ENCODE results near the gene PLEKHJ1. TPM values are rescaled to one million over a fixed set of nuclear protein-coding genes. Genes with fewer than 3 reads are reported as not detected.
"Not testable (repeated sequence)": the region's sequence is repeated elsewhere in the genome, so short reads cannot be mapped to it uniquely, and the experiment has no call there.

PLEKHJ1 gene, protein sequence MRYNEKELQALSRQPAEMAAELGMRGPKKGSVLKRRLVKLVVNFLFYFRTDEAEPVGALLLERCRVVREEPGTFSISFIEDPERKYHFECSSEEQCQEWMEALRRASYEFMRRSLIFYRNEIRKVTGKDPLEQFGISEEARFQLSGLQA
- total RNA-seq (2014; rRNA removed; shearing (Covaris generic)) = 75.4 and 79.5 TPM in 2 replicates

DNA sequence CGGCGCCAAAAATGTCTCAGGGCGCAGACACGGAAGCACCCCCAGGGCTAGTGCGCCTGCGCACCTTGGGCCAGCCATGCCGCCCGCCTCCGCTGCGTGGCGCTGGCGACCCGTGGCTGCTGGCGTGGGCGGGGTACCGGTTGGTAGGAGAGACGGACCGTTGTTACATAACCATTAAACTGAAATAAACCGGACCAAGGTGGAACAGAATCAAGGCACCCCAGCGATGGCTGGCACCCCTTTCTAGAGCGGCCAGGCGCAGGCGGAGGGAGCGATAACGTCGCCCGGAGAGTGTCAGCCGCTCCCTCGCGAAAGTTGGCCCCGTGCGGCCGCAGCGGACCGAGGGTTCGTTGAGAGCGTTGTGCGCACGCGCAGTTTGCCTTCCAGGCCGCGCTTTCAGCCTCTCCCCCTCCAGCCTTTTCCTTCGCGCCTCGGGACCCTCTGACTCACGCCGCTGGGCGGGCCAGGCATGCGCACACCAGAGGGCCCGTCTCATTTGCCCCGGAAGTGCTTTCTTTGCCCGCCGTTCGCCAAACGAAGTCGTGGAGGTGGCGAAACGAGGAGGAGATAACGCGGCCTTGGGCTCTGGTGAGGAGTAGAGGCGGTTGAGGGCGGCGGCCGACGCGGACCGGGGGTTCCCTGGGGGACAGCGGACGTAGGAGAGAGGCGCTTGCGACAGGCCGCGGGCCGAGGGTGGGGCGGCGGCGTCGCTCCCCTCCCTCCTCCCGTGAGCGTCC is at the start of gene PLEKHJ1, which contains the start of gene SF3A2:
Gene PLEKHJ1, minus strand, starts transcription at position 16 of the 737 bp plus-strand sequence. CDS start 81 bp downstream, outside the sequence.
Gene SF3A2, plus strand, starts transcription at position 511 of the 737 bp plus-strand sequence. CDS start 6,595 bp downstream, outside the sequence.
- peak; percentile 96 for DNase-seq (ENCODE audit: low read depth)

- DNase-seq (ENCODE audit: low read depth) = no peak
Observed at GRCh38 chr19:2283835-2284507, 47.8 kb upstream of the PLEKHJ1 start.

DNA sequence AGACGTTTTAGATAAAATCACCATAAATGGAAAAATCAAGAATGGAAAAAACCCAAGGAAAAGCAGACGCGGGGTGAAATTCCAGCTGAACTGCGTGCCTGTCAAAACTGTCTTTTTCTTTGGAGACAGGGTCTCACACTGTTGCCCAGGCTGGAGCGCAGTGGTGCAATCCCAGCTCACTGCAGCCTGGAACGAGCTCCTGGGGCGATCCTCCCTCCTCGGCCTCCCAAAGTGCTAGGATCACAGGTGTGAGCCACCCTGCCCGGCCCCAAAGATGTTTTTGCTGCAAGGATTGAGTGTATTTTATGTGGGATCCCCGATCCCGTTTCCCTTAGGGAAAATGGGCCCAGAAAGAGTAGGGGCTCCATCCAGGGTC is 46.7 kb upstream of the PLEKHJ1 start:
- DNase-seq (ENCODE audit: low read depth) = no peak

DNA sequence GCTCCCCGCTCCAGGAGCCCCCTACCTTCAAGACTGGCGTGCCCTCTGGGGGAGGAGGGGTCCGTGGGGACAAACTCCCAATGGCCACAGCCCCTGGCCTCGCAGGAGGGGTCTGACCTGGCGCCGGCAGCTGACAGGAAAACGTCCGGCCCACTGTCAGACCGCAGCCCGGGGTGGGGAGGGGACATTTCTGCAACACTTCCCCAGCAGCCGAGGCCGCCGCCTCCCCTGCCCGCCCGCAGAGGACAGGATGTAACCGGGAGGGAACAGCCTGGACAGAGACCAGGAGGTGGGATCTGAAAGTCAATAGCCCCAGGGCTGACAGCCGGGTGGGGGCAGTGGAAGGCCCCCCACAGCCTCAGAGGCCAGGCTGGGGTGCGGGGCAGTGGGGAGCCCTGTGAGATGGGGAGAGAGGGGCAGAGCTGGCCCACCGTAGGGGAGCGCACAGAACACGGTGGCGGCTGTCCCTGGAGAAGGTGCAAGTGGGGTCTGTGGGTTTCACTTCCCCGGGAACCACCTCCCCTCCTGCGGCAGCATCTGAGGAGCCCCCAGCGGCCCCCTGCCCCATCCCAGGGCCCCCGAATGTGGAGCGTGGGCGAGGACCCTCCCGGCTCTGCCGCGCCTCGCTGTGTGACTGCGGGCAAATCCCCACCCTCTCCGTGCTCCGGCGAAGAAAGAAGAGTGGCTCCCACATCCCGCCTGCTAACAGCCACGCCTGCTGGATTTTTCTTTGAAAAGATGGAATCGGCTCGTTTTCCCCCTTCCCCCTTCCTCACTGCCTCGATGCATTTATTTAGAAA is 46.1 kb upstream of the PLEKHJ1 start, which contains the start of gene PEAK3:
Gene PEAK3, minus strand, starts transcription at position 114 of the 800 bp plus-strand sequence. CDS start 1,244 bp downstream, outside the sequence.
- DNase-seq (ENCODE audit: low read depth) = peak; percentile 71

DNA sequence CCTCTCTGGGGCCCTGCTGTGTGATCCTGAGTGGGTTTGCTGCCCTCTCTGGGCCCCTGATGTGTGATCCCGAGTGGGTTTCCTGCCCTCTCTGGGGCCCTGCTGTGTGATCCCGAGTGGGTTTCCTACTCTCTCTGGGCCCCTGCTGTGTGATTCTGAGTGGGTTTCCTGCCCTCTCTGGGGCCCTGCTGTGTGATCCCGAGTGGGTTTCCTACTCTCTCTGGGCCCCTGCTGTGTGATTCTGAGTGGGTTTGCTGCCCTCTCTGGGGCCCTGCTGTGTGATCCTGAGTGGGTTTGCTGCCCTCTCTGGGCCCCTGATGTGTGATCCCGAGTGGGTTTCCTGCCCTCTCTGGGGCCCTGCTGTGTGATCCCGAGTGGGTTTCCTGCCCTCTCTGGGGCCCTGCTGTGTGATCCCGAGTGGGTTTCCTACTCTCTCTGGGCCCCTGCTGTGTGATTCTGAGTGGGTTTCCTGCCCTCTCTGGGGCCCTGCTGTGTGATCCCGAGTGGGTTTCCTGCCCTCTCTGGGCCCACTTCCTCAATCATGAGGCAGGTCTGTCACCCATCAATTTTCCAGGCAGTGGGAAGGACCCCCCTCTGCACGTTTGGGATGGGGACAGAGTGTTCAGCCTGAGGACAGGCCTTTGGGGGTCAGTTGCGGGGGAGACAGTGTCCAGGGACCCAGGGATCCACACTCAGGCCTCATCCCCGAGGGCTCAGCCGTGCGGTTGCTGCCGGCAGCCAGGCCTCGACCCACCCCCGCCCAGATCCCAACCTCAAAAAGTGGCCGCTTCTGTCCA is 45.3 kb upstream of the PLEKHJ1 start:
- not testable (repeated sequence) for DNase-seq (ENCODE audit: low read depth)

DNA sequence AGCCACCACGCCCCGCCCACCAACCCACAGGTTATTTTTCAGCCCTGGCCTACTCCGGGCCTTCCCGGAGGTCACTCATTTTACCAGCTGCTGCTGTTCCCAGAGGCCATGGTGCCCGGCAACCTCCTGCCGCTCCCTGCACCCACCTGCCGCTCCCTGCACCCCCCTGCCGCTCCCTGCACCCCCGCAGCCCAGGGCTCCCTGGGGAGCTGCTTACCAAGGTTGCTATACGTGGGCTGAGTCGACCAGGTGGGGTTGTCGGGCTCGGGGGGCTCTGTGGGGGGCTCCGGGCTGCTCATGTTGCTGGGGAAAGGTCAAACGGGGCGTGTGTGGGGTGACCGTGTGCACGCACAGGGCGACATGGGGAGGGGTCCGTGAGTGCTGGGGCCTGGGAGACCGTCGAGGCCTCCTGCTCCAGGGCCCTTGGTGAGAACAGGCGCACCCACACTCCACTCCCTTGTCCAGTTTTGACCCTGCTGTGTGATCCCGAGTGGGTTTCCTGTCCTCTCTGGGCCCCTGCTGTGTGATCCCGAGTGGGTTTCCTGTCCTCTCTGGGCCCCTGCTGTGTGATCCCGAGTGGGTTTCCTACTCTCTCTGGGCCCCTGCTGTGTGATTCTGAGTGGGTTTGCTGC is 44.6 kb upstream of the PLEKHJ1 start:
- DNase-seq (ENCODE audit: low read depth) = no peak

DNA sequence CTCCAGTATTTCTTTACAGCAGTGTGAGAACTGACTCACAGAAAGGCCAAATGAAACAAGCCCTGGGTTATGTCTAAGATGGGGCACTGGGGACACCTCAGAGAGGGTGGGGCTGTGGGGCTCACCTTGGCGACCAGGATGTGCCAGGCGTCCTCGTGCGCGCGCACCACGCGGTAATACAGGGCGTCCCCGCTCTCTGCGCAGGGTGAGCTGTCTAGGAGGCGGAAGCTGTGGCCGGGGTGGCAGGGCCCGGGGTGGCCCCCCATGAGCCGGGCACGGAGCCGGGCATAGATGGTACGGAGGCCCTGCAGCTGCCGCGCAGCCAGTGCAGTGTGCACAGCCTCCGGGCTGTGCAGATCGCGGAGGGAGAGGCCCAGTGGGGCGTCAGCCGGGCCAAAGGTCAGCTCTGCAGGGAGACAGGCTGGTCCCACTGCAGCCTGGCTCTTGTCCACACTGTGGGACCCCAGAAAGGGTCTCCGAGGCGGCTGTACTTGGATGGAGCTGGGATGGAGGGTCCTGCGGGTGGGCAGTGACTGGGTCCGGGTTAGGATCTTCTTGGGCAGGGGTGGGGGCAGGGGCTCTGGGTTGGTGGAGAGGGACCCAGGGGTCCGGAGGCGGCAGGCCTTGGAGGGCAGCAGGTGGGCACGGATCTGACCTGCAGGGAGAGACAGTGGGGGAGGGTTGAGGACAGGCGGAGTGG is 42.5 kb upstream of the PLEKHJ1 start:
- DNase-seq (ENCODE audit: low read depth) = peak; percentile 45

DNA sequence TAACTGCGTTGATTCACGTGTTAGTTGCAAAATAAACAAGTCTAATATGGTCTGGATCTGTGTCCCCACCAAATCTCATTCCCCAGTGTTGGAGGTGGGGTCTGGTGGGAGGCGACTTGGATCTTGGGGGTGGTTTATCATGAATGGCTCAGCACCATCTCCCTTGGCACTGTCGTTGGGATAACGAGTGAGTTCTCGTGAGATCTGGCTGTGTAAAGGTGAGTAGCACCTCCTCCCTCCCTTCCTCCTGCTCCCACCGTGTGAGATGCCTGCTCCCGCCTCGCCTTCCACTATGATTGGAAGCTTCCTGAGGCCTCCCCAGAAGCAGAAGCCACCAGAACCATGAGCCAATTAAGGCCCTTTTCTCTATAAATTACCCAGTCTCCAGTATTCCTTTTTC is 41.0 kb upstream of the PLEKHJ1 start:
- DNase-seq (ENCODE audit: low read depth) = no peak

DNA sequence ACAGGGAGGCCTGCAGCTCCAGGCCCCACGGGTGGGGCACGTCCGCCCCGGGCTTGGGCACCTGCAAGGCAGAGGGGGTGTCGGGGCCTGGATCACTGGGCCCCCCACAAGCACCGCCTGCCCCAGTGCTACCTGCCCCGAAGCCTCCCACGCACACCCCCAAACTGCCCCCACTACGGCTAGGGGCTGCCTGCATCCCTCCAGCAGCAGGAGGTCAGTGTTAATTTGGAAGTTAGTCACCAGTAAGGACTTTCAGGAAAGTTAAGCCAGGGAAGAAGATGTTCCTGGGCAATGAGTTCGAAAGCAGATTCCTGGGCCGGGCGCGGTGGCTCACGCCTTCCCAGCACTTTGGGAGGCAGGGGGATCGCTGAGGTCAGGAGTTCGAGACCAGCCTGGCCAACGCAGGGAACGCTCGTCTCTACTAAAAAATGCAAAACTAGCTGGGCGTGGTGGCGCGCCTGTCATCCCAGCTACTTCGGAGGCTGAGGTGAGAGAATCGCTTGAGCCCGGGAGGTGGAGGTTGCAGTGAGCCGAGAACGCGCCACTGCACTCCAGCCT is 40.4 kb upstream of the PLEKHJ1 start:
- DNase-seq (ENCODE audit: low read depth) = no peak

GRCh38 chr19:2275588-2276428 is 39.7 kb upstream of the PLEKHJ1 start:
- no peak for DNase-seq (ENCODE audit: low read depth)

DNA sequence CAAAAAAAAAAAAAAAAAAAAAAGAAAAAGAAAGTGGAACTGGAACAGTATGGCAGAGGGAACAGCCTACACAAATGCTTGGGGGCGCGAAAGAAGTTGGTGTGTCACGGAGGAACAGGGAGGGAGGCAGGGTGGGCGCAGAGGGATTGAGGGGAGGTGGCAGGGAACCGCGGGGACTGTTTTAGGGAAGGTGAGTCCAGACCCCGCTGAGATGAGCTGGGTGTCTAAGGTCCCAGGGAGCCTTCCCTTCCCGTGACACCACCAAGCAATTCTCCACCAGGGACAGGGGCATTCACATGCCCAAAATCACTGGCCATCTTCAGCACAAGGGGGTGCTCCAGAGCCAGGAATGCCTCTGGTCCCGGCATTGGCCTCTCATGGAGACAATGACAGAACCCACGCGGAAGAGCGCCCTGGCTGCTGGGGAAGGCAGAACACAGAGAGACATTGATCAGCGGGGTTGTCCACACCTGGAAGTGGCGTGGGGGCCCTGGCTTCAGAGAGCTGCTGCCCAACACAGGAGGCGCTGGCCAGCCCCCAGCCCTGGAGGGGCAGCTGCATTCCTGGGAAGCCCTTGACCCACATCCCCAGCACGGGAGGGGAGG is 38.9 kb upstream of the PLEKHJ1 start:
- peak; percentile 82 for DNase-seq (ENCODE audit: low read depth)

- peak; percentile 45 for DNase-seq (ENCODE audit: low read depth)
Observed at GRCh38 chr19:2274185-2274711, 38.1 kb upstream of the PLEKHJ1 start.

DNA sequence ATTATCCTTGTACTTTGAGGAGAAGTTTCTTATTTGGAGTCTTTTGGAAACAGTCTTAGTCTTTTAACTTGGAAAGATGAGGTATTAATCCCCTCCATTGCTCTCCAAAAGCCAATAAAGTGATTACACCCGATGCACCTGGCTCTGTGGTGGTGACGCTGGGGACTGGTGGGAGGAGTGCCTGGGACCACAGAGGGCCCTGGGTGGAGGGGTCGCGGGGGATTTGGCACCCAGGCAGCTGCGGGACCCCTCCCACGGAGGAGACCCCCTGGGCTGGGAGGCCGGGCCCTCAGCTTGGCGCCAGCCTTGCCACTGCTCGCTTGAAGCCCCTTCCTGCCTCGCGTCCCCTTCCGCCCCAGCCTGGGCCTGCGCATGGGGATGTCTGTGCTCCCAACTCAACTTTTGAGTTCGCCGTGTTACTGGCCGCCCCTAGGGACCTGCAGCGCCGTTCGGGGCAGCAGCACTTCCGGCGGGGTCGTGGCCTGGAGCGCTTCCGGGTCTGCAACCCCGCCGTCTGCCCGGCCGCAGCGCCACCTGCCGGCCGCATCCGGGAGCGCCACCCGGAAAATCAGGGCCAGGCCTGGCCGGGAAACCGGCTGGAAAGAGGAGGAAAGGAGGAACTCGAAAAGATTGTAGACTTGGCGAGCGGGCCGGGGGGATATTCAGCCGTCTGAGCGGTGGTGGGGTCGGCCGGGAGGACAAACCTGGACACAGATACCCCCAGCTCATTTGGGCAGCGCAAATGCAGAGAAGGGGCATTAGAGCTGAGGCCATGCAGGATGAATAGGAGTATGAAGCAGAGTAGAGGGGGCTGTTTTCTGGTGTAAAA is 37.4 kb upstream of the PLEKHJ1 start:
- DNase-seq (ENCODE audit: low read depth) = no peak

- DNase-seq (ENCODE audit: low read depth) = peak; percentile 75
Observed at GRCh38 chr19:2271234-2272103, 35.3 kb upstream of the PLEKHJ1 start.

DNA sequence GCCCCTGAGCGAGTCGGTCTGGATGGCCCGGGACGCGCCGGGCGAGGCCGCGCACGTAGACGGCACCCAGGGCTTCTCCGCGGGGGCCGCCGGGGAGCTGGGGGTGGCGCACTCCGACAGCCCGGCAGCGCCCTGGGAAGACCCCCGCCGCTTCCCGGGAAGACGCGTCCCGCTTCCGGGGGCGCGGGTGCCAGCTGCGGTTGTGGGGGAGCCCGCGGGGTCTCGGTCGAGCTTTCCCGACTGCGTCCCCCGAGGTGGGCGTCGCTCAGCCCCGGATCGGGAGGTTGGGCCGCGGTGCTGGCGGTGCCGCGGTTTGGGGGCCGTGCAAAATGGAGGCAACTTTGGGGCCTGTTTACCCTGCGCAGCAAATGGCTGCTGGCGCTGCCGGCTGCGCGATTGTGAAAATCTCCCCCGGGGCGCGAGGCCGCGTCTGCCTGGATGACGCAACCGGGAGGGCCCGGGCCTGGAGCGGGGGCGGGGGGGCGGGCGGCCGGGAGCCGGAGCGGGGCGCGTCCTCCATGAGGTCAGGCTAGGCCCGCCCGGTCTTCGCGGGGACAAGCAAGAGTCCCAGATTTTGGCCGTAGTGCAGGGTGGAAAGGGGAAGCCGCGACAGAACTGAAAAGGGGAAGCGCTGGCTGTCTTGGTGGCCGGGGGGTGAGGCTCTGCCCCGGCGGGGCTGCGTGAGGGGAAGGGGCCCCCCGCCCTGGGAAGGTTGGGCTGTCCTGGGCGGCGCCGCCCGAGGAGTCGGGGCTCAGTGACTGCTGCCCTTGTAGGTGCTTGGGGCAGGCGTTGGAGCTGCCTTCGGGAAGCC is 34.5 kb upstream of the PLEKHJ1 start:
- DNase-seq (ENCODE audit: low read depth) = peak; percentile 73

Data from M059J (cell line).